Astrocyte (in vitro differentiated cells and primary cell): ENCODE measurements around the gene C1orf198. TPM values are rescaled to one million over a fixed set of nuclear protein-coding genes. Genes with fewer than 3 reads are reported as not detected.

Source experiments
- DNase-seq: peaks from one replicate; pipeline ENCODE4 v3.0.0-alpha.2; 2010; ENCODE audit warnings: low read depth
- FAIRE-seq: peaks from 2 replicates; lab custom pipeline; 2011; peaks lifted over from hg19 to GRCh38; lab: Jason Lieb, UNC
- H2AFZ ChIP-seq: 2 replicates; pipeline ENCODE4 v1.6.0; 2012; ENCODE audit warnings: low read depth, low read length, inconsistent platforms
- H3K27ac ChIP-seq: 2 replicates; pipeline ENCODE4 v1.5.1; 2011; ENCODE audit warnings: low read depth, low read length, inconsistent platforms
- H3K27me3 ChIP-seq: 2 replicates; pipeline ENCODE4 v1.6.0; 2011; ENCODE audit warnings: low read length, inconsistent platforms; ENCODE audit not compliant: insufficient read depth
- H3K36me3 ChIP-seq: 2 replicates; pipeline ENCODE4 v1.5.1; 2011; ENCODE audit warnings: low read length, inconsistent platforms; ENCODE audit not compliant: insufficient read depth
- H3K4me1 ChIP-seq: 2 replicates; pipeline ENCODE4 v1.5.1; 2011; ENCODE audit warnings: low read length, inconsistent platforms; ENCODE audit not compliant: insufficient read depth
- H3K4me2 ChIP-seq: 2 replicates; pipeline ENCODE4 v1.6.0; 2012; ENCODE audit warnings: low read length, inconsistent platforms
- H3K4me3 ChIP-seq: 2 replicates; pipeline ENCODE4 v1.5.1; 2011; ENCODE audit warnings: low read depth, mild to moderate bottlenecking, low read length, inconsistent platforms; ENCODE audit not compliant: insufficient read depth
- H3K79me2 ChIP-seq: 2 replicates; pipeline ENCODE4 v1.6.0; 2012; ENCODE audit warnings: mild to moderate bottlenecking, low read length, inconsistent platforms; ENCODE audit not compliant: insufficient read depth
- H3K9ac ChIP-seq: 2 replicates; pipeline ENCODE4 v1.6.0; 2012; ENCODE audit warnings: mild to moderate bottlenecking, low read length, inconsistent platforms
- H3K9me3 ChIP-seq: 2 replicates; pipeline ENCODE4 v1.5.1; 2012; ENCODE audit warnings: low read depth, mild to moderate bottlenecking, low read length, inconsistent platforms; ENCODE audit not compliant: insufficient read depth
- H4K20me1 ChIP-seq: 2 replicates; pipeline ENCODE4 v1.6.0; 2012; ENCODE audit warnings: low read length, inconsistent platforms; ENCODE audit not compliant: insufficient read depth
- H3K27ac Mint-ChIP-seq: one replicate; pipeline ENCODE4 v1.8.0; 2021; ENCODE audit warnings: mild to moderate bottlenecking, mixed read lengths; ENCODE audit not compliant: unreplicated experiment
- H3K27me3 Mint-ChIP-seq: one replicate; pipeline ENCODE4 v1.8.0; 2021; ENCODE audit warnings: low read depth, mixed read lengths; ENCODE audit not compliant: unreplicated experiment
- H3K36me3 Mint-ChIP-seq: one replicate; pipeline ENCODE4 v1.8.0; 2021; ENCODE audit warnings: low read depth, mixed read lengths; ENCODE audit not compliant: unreplicated experiment
- H3K4me1 Mint-ChIP-seq: one replicate; pipeline ENCODE4 v1.8.0; 2021; ENCODE audit warnings: low read depth, mixed read lengths; ENCODE audit not compliant: unreplicated experiment
- H3K4me3 Mint-ChIP-seq: one replicate; pipeline ENCODE4 v1.8.0; 2021; ENCODE audit warnings: mild to moderate bottlenecking, moderate library complexity, mixed read lengths; ENCODE audit not compliant: unreplicated experiment
- H3K9me3 Mint-ChIP-seq: one replicate; pipeline ENCODE4 v1.8.0; 2021; ENCODE audit warnings: mild to moderate bottlenecking, mixed read lengths; ENCODE audit not compliant: unreplicated experiment
- CTCF ChIP-seq: IDR thresholded peaks from 2 replicates; pipeline ENCODE4 v1.5.1; 2011; ENCODE audit warnings: low read depth, mild to moderate bottlenecking, inconsistent platforms, low read length, moderate library complexity; ENCODE audit not compliant: insufficient read depth
- EZH2 ChIP-seq: IDR thresholded peaks from 2 replicates; pipeline ENCODE4 v1.6.1; 2012; ENCODE audit warnings: mild to moderate bottlenecking, low read length, inconsistent platforms; ENCODE audit not compliant: insufficient read depth
- total RNA-seq: library from RNA; stranded (reverse); gene quantifications from 2 replicates; pipeline ENCODE4 v1.2.1, GENCODE V29; 2021

C1orf198 gene
- total RNA-seq, 1 donor from 2014 or later = 102 TPM

- Mint-ChIP-seq H3K27me3 (no peaks in the 10 kb centered on the region), H3K36me3 (peaks cover 50% of the 10 kb centered on the region), H3K4me1 (peaks cover 47% of the 10 kb centered on the region), H3K9me3 (no peaks in the 10 kb centered on the region), H3K4me3 (no peak overlapping the region), H3K27ac (peak overlapping the region; percentile 64)
- Histone ChIP-seq H3K36me3 (peaks cover 24% of the 10 kb centered on the region), H3K4me3 (no peak overlapping the region), H3K27ac (peak overlapping the region; percentile 32), H3K9me3 (no peaks in the 10 kb centered on the region), H3K9ac (no peak overlapping the region), H3K4me1 (peaks cover 18% of the 10 kb centered on the region), H3K27me3 (no peaks in the 10 kb centered on the region), H3K4me2 (no peak overlapping the region), H3K79me2 (peaks cover 82% of the 10 kb centered on the region), H2AFZ (no peak overlapping the region), H4K20me1 (peaks cover 33% of the 10 kb centered on the region)
- TF ChIP-seq EZH2 (no peak), CTCF (no peak)
- no peak for FAIRE-seq
- DNase-seq = no peak
Observed at GRCh38 chr1:230844561-230844960, 23.8 kb downstream of the C1orf198 start.

- no peaks in the 10 kb centered on the region for H3K9me3 Mint-ChIP-seq
- Histone ChIP-seq H3K27ac (no peak overlapping the region), H3K9me3 (no peaks in the 10 kb centered on the region), H3K9ac (no peak overlapping the region), H3K36me3 (peaks cover 25% of the 10 kb centered on the region), H2AFZ (no peak overlapping the region), H3K4me3 (no peak overlapping the region), H3K4me1 (peaks cover 10% of the 10 kb centered on the region), H3K79me2 (peaks cover 81% of the 10 kb centered on the region), H3K27me3 (no peaks in the 10 kb centered on the region), H4K20me1 (peaks cover 40% of the 10 kb centered on the region), H3K4me2 (no peak overlapping the region)
- no peaks in the 10 kb centered on the region for H3K27me3 Mint-ChIP-seq
- no peak for DNase-seq
- no peak overlapping the region for H3K27ac Mint-ChIP-seq
- H3K4me3 Mint-ChIP-seq = no peak overlapping the region
- H3K4me1 Mint-ChIP-seq = peaks cover 38% of the 10 kb centered on the region
- TF ChIP-seq EZH2 (no peak), CTCF (no peak)
- FAIRE-seq = no peak
- H3K36me3 Mint-ChIP-seq = peaks cover 54% of the 10 kb centered on the region
Observed at GRCh38 chr1:230843503-230844309, 24.6 kb downstream of the C1orf198 start.

GRCh38 chr1:230842801-230843200 is 25.5 kb downstream of the C1orf198 start:
- Histone ChIP-seq H3K27me3 (no peaks in the 10 kb centered on the region), H3K9ac (no peak overlapping the region), H3K4me3 (no peak overlapping the region), H3K27ac (no peak overlapping the region), H4K20me1 (peaks cover 45% of the 10 kb centered on the region), H3K36me3 (peaks cover 33% of the 10 kb centered on the region), H3K4me2 (no peak overlapping the region), H3K79me2 (peaks cover 77% of the 10 kb centered on the region), H3K4me1 (peaks cover 1% of the 10 kb centered on the region), H3K9me3 (no peaks in the 10 kb centered on the region), H2AFZ (no peak overlapping the region)
- no peak for DNase-seq
- Mint-ChIP-seq H3K4me3 (no peak overlapping the region), H3K9me3 (no peaks in the 10 kb centered on the region), H3K4me1 (peaks cover 30% of the 10 kb centered on the region), H3K27me3 (no peaks in the 10 kb centered on the region), H3K27ac (no peak overlapping the region), H3K36me3 (peaks cover 55% of the 10 kb centered on the region)
- no peak for FAIRE-seq
- TF ChIP-seq EZH2 (no peak), CTCF (no peak)
